ENCODE results near the gene HTD2.
"Not testable (repeated sequence)": the region's sequence is repeated elsewhere in the genome, so short reads cannot be mapped to it uniquely, and the experiment has no call there.

- TF ChIP-seq CTCF (IDR thresholded peaks at IDR 0.05 in 4 of 5, conservative IDR thresholded peaks at IDR 0.05 in 1 of 5); POLR2A (IDR thresholded peaks at IDR 0.05): not testable (repeated sequence)
These were observed 38.8 kb upstream of the HTD2 start for GRCh38 chr3:58267543-58267942.

Data from gastrocnemius medialis (tissue), 4 donors.